ENCODE results near the gene SLC24A3. TPM values are rescaled to one million over a fixed set of nuclear protein-coding genes. Genes with fewer than 3 reads are reported as not detected.

SLC24A3 gene
- total RNA-seq, 2 donors from 2014 or later, result 0.07 TPM; not detected in 1

GRCh38 chr20:19588241-19588640, 375.8 kb downstream of the SLC24A3 start:
- ATAC-seq (replicated peaks in 1 of 2) (no peak), DNase-seq (no peak)
- Mint-ChIP-seq H3K4me1 (ENCODE audit: low read depth) (no peaks in the 10 kb centered on the region), H3K9me3 (no peaks in the 10 kb centered on the region), H3K36me3 (ENCODE audit: insufficient read depth in 2 of 2) (no peaks in the 10 kb centered on the region), H3K27ac (no peak overlapping the region), H3K4me3 (no peak overlapping the region), H3K27me3 (ENCODE audit: low read depth) (no peaks in the 10 kb centered on the region)

GRCh38 chr20:19588732-19589131, 376.3 kb downstream of the SLC24A3 start:
- no peak overlapping the region for H3K4me3 Mint-ChIP-seq
- no peaks in the 10 kb centered on the region for H3K27me3 Mint-ChIP-seq (ENCODE audit: low read depth)
- no peak overlapping the region for H3K27ac Mint-ChIP-seq
- H3K4me1 Mint-ChIP-seq (ENCODE audit: low read depth), result no peaks in the 10 kb centered on the region
- DNase-seq, result no peak
- H3K36me3 Mint-ChIP-seq (ENCODE audit: insufficient read depth in 2 of 2), result no peaks in the 10 kb centered on the region
- H3K9me3 Mint-ChIP-seq, result no peaks in the 10 kb centered on the region
- ATAC-seq (replicated peaks in 1 of 2), result no peak

DNA sequence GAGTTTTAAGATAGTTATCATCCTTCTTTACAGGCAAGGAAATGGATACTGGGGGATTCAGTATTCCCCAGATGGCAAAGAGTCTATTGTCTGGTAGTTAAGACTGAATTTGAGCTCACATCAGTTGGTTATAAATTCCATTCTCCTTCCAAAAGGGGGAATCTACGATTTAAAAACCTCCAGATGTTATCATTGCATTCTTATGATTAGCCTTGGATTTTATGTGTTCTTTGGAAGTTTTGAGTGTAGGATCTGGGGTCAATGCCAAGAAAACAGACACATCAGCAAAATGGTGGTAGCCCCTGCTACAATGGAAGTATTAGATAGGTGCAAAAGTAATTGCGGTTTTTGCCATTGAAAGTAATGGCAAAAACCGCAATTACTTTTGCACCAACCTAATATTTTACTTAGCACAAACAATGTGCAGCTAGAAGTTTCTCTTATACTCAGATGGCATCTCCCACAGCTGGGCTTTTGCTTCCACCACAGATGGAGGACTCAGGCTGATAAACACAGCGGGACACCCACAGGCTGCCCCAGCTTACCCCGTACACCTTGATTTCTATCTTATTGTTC, 377.4 kb downstream of the SLC24A3 start:
- H3K9me3 Mint-ChIP-seq, result no peaks in the 10 kb centered on the region
- H3K27me3 Mint-ChIP-seq (ENCODE audit: low read depth), result no peaks in the 10 kb centered on the region
- ATAC-seq (replicated peaks in 1 of 2) (no peak), DNase-seq (no peak)
- no peak overlapping the region for H3K4me3 Mint-ChIP-seq
- no peaks in the 10 kb centered on the region for H3K36me3 Mint-ChIP-seq (ENCODE audit: insufficient read depth in 2 of 2)
- no peak overlapping the region for H3K27ac Mint-ChIP-seq
- no peaks in the 10 kb centered on the region for H3K4me1 Mint-ChIP-seq (ENCODE audit: low read depth)

DNA sequence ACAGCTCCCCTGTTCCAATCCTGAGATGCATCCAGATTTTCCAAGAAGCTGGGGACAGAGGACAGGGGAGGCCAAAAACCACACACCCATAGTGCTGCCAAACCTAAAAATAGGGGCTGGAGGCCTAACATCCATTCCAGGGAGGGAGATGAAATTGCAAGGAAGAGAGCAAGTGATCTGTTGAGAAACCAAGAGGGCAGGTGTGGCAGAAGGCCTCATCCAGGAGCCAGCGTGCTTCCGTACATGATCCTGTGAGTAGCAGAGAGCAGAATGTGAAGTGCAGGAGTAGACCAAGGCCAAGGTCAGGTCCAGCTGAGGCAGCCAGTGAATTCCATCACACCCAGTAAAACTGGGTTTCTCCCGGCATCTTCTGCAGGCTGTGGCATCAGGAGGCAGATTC, 377.9 kb downstream of the SLC24A3 start:
- no peak overlapping the region for H3K4me3 Mint-ChIP-seq
- ATAC-seq (replicated peaks in 1 of 2) (no peak), DNase-seq (no peak)
- no peaks in the 10 kb centered on the region for H3K4me1 Mint-ChIP-seq (ENCODE audit: low read depth)
- no peaks in the 10 kb centered on the region for H3K36me3 Mint-ChIP-seq (ENCODE audit: insufficient read depth in 2 of 2)
- no peaks in the 10 kb centered on the region for H3K27me3 Mint-ChIP-seq (ENCODE audit: low read depth)
- no peaks in the 10 kb centered on the region for H3K9me3 Mint-ChIP-seq
- no peak overlapping the region for H3K27ac Mint-ChIP-seq

DNA sequence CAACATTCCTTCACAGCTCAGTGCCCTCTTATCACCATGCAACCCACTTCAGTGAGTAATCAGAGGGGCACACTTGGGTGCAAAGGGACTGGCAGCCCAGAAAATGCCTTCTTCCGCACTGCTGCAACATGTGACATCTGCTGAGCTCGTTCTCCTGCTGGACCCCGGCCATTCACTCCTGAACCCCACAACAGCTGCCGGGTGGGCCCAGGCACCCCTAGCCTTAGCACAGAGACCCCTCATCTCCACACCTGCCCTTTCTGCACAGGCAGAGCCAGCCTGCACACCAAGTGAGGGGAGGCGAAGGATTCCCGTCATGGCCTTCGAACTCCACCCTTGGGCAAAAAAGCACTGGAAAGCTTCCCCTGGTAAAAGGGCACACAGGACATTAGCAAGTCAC, 381.3 kb downstream of the SLC24A3 start:
- Mint-ChIP-seq H3K27me3 (ENCODE audit: low read depth) (no peaks in the 10 kb centered on the region), H3K9me3 (no peaks in the 10 kb centered on the region), H3K36me3 (ENCODE audit: insufficient read depth in 2 of 2) (no peaks in the 10 kb centered on the region), H3K4me3 (no peak overlapping the region), H3K4me1 (ENCODE audit: low read depth) (no peaks in the 10 kb centered on the region), H3K27ac (no peak overlapping the region)
- ATAC-seq (replicated peaks in 1 of 2) (no peak), DNase-seq (no peak)

- Mint-ChIP-seq H3K27ac (no peak overlapping the region), H3K4me3 (no peak overlapping the region), H3K36me3 (ENCODE audit: insufficient read depth in 2 of 2) (no peaks in the 10 kb centered on the region), H3K4me1 (ENCODE audit: low read depth) (no peaks in the 10 kb centered on the region), H3K9me3 (no peaks in the 10 kb centered on the region), H3K27me3 (ENCODE audit: low read depth) (no peaks in the 10 kb centered on the region)
- no peak for ATAC-seq (replicated peaks in 1 of 2)
- DNase-seq, result no peak
Observed at GRCh38 chr20:19594896-19595295, 382.5 kb downstream of the SLC24A3 start.

GRCh38 chr20:19598117-19598850, 385.8 kb downstream of the SLC24A3 start:
- Mint-ChIP-seq H3K36me3 (ENCODE audit: insufficient read depth in 2 of 2) (no peaks in the 10 kb centered on the region), H3K27me3 (ENCODE audit: low read depth) (no peaks in the 10 kb centered on the region), H3K4me3 (no peak overlapping the region), H3K27ac (no peak overlapping the region), H3K9me3 (no peaks in the 10 kb centered on the region), H3K4me1 (ENCODE audit: low read depth) (no peaks in the 10 kb centered on the region)
- no peak for ATAC-seq (replicated peaks in 1 of 2)
- DNase-seq, result no peak

- Mint-ChIP-seq H3K27me3 (ENCODE audit: low read depth) (no peaks in the 10 kb centered on the region), H3K4me3 (no peak overlapping the region), H3K27ac (no peak overlapping the region), H3K4me1 (ENCODE audit: low read depth) (no peaks in the 10 kb centered on the region), H3K9me3 (no peaks in the 10 kb centered on the region), H3K36me3 (ENCODE audit: insufficient read depth in 2 of 2) (no peaks in the 10 kb centered on the region)
- DNase-seq (no peak), ATAC-seq (replicated peaks in 1 of 2) (no peak)
Observed at GRCh38 chr20:19599200-19599599, 386.8 kb downstream of the SLC24A3 start.

GRCh38 chr20:19600042-19600441, 387.6 kb downstream of the SLC24A3 start:
- Mint-ChIP-seq H3K36me3 (ENCODE audit: insufficient read depth in 2 of 2) (no peaks in the 10 kb centered on the region), H3K27me3 (ENCODE audit: low read depth) (no peaks in the 10 kb centered on the region), H3K4me1 (ENCODE audit: low read depth) (no peaks in the 10 kb centered on the region), H3K27ac (no peak overlapping the region), H3K9me3 (no peaks in the 10 kb centered on the region), H3K4me3 (no peak overlapping the region)
- no peak for DNase-seq
- ATAC-seq (replicated peaks in 1 of 2), result no peak

DNA sequence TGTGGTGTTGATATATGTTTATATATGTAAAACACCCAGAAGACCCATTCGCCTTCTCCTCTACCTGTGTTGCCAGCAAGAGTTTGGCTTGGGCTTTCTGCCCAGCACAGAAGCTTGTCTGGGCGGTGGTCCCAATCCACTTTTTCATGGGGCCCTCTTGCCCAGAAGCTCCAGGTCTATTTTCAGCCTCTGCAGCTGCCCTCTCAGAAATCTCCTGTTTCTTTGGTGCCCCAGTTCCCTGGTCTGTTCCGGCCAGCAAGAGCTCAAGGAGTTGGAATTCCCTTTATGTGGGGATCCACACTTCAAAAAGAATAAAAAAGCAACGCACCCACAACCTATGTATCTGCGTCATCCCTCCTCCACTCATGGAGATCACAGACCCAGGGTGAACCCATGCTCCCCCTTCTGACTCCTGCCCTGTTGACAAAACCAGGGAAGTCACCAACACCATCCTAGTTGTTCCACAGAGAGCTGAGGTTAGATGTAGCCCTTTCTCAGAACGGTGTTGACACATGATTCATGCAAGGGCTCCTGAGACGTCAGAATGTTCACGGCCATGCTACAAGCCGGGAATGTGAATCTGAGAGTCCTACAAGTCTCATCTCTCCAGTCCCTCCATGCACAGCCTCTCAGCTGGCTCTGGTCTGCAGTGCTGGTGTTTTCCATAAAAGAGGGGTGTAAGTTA, 388.8 kb downstream of the SLC24A3 start:
- DNase-seq (no peak), ATAC-seq (replicated peaks in 1 of 2) (no peak)
- no peaks in the 10 kb centered on the region for H3K27me3 Mint-ChIP-seq (ENCODE audit: low read depth)
- H3K4me3 Mint-ChIP-seq, result no peak overlapping the region
- H3K9me3 Mint-ChIP-seq, result no peaks in the 10 kb centered on the region
- H3K36me3 Mint-ChIP-seq (ENCODE audit: insufficient read depth in 2 of 2), result no peaks in the 10 kb centered on the region
- no peak overlapping the region for H3K27ac Mint-ChIP-seq
- no peaks in the 10 kb centered on the region for H3K4me1 Mint-ChIP-seq (ENCODE audit: low read depth)

- DNase-seq (no peak), ATAC-seq (replicated peaks in 1 of 2) (no peak)
- Mint-ChIP-seq H3K27ac (no peak overlapping the region), H3K9me3 (no peaks in the 10 kb centered on the region), H3K4me3 (no peak overlapping the region), H3K36me3 (ENCODE audit: insufficient read depth in 2 of 2) (no peaks in the 10 kb centered on the region), H3K27me3 (ENCODE audit: low read depth) (no peaks in the 10 kb centered on the region), H3K4me1 (ENCODE audit: low read depth) (no peaks in the 10 kb centered on the region)
Observed at GRCh38 chr20:19602675-19603375, 390.4 kb downstream of the SLC24A3 start.

- Mint-ChIP-seq H3K9me3 (no peaks in the 10 kb centered on the region), H3K4me1 (ENCODE audit: low read depth) (no peaks in the 10 kb centered on the region), H3K27ac (no peak overlapping the region)
Observed at GRCh38 chr20:19603376-19603750, 390.9 kb downstream of the SLC24A3 start.

GRCh38 chr20:19605786-19606485, 393.5 kb downstream of the SLC24A3 start:
- Mint-ChIP-seq H3K27me3 (ENCODE audit: low read depth) (peaks cover 5% of the 10 kb centered on the region), H3K9me3 (no peaks in the 10 kb centered on the region)
- no peak for ATAC-seq (replicated peaks in 1 of 2)

More at GRCh38 chr20:19603376-19603750, 390.9 kb downstream of the SLC24A3 start:
- H3K27me3 Mint-ChIP-seq (ENCODE audit: low read depth), result no peaks in the 10 kb centered on the region
- no peaks in the 10 kb centered on the region for H3K36me3 Mint-ChIP-seq (ENCODE audit: insufficient read depth in 2 of 2)
- no peak overlapping the region for H3K4me3 Mint-ChIP-seq
- DNase-seq (no peak), ATAC-seq (replicated peaks in 1 of 2) (no peak)

More at GRCh38 chr20:19605786-19606485, 393.5 kb downstream of the SLC24A3 start:
- no peak for DNase-seq
- H3K27ac Mint-ChIP-seq, result no peak overlapping the region
- H3K4me3 Mint-ChIP-seq, result no peak overlapping the region
- H3K36me3 Mint-ChIP-seq (ENCODE audit: insufficient read depth in 2 of 2), result no peaks in the 10 kb centered on the region
- H3K4me1 Mint-ChIP-seq (ENCODE audit: low read depth), result peaks cover 5% of the 10 kb centered on the region
